OCI-LY3 (cell line): ENCODE measurements around the gene NDUFS7.

Experiments
- EZH2phosphoT487 ChIP-seq: fragments of 200-600 bp; shearing (Covaris generic); IDR thresholded peaks from 2 replicates; pipeline ENCODE4 v1.6.1; 2018; ENCODE audit warnings: antibody characterized with exemption, mixed run types, low read depth
- TF ChIP-seq, protein P1 (sequence below): fragments of 200-600, 300-600 bp; sonication (generic); IDR thresholded peaks from 2 replicates; pipeline ENCODE4 v1.5.1; 2014; ENCODE audit warnings: antibody characterized with exemption, low read length, low read depth

GRCh38 chr19:1441677-1442438 lies 58.2 kb downstream of the NDUFS7 start:
- TF ChIP-seq, protein P1, sequence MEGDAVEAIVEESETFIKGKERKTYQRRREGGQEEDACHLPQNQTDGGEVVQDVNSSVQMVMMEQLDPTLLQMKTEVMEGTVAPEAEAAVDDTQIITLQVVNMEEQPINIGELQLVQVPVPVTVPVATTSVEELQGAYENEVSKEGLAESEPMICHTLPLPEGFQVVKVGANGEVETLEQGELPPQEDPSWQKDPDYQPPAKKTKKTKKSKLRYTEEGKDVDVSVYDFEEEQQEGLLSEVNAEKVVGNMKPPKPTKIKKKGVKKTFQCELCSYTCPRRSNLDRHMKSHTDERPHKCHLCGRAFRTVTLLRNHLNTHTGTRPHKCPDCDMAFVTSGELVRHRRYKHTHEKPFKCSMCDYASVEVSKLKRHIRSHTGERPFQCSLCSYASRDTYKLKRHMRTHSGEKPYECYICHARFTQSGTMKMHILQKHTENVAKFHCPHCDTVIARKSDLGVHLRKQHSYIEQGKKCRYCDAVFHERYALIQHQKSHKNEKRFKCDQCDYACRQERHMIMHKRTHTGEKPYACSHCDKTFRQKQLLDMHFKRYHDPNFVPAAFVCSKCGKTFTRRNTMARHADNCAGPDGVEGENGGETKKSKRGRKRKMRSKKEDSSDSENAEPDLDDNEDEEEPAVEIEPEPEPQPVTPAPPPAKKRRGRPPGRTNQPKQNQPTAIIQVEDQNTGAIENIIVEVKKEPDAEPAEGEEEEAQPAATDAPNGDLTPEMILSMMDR, result no peak
- no peak for TF ChIP-seq EZH2phosphoT487
